NCI-H2196 treated with DMSO at 0.1 percent for 48 hours (cell line): Measurements from ENCODE around the gene DNPH1.

ENCODE experiments used
- DNase-seq: peaks from one replicate; lab custom pipeline; 2025; ENCODE audit not compliant: unreplicated experiment; lab: John Stamatoyannopoulos, UW

Gene DNPH1

GRCh38 chr6:43246301-43247113, 17.2 kb upstream of the DNPH1 start:
- peak; percentile 97 for DNase-seq

- DNase-seq, result no peak
Observed at GRCh38 chr6:43243664-43244321, 14.5 kb upstream of the DNPH1 start.

GRCh38 chr6:43242908-43243663, 13.8 kb upstream of the DNPH1 start, which contains the start of gene TTBK1:
TSS of gene TTBK1 (plus strand) at chr6:43243481. CDS start at chr6:43246661, 3,180 bp downstream.
- DNase-seq, result no peak

GRCh38 chr6:43241446-43241845, 12.2 kb upstream of the DNPH1 start:
- DNase-seq, result no peak

GRCh38 chr6:43240950-43241349, 11.7 kb upstream of the DNPH1 start:
- DNase-seq, result no peak

GRCh38 chr6:43239054-43239453, 9.8 kb upstream of the DNPH1 start:
- no peak for DNase-seq

GRCh38 chr6:43235841-43236240, 6.6 kb upstream of the DNPH1 start:
- DNase-seq, result no peak

- DNase-seq, result no peak
Observed at GRCh38 chr6:43231735-43232450, 2.6 kb upstream of the DNPH1 start.

- no peak for DNase-seq
Observed at GRCh38 chr6:43231053-43231452, 1.8 kb upstream of the DNPH1 start.

GRCh38 chr6:43229803-43230620, 731 bp upstream of the DNPH1 start:
- no peak for DNase-seq

GRCh38 chr6:43226192-43226851, 3.0 kb downstream of the DNPH1 start:
- DNase-seq, result no peak

GRCh38 chr6:43223175-43223574, 6.1 kb downstream of the DNPH1 start:
- DNase-seq, result no peak

- DNase-seq, result no peak
Observed at GRCh38 chr6:43222418-43223059, 6.7 kb downstream of the DNPH1 start.

GRCh38 chr6:43221046-43221972, 8.0 kb downstream of the DNPH1 start:
- no peak for DNase-seq

GRCh38 chr6:43220439-43220951, 8.8 kb downstream of the DNPH1 start:
- no peak for DNase-seq

GRCh38 chr6:43219814-43220213, 9.5 kb downstream of the DNPH1 start:
- no peak for DNase-seq

GRCh38 chr6:43219119-43219518, 10.2 kb downstream of the DNPH1 start:
- no peak for DNase-seq

- DNase-seq, result no peak
Observed at GRCh38 chr6:43217351-43217750, 11.9 kb downstream of the DNPH1 start.
